GF-D8 (cell line): ENCODE data around the gene DISP3.
A peak's percentile ranks its signal among the peaks of the same experiment; 100 is the strongest.

Experiments used
- DNase-seq: peaks from one replicate; lab custom pipeline; 2025; lab: John Stamatoyannopoulos, UW

DISP3 gene

GRCh38 chr1:11478571-11479374 is at the start of gene DISP3:
DISP3 (plus strand) TSS chr1:11479155; CDS start chr1:11500993, 21,838 bp downstream.
- peak; percentile 26 for DNase-seq

- no peak for DNase-seq
Measured at GRCh38 chr1:11429226-11429625, 49.7 kb upstream of the DISP3 start.

DNA sequence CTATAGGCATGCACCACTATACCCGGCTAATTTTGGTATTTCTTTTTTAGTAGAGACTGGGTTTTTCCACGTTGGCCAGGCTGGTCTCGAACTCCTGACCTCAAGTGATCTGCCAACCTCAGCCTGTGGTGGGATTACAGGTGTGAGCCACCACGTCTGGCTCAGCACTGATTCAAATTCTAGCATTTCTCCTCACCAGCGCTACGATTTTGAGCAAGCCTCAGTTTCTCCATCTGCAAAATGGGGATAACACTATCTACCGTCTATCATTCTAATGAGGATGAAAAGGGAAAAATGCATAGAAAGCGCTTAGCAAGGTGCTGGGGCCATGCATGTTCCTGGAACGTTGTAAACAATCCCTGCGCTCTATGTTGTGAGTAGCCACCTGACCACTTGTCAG is 49.0 kb upstream of the DISP3 start:
- no peak for DNase-seq

GRCh38 chr1:11431941-11432507 is 46.9 kb upstream of the DISP3 start:
- no peak for DNase-seq

GRCh38 chr1:11432526-11432925 is 46.4 kb upstream of the DISP3 start:
- DNase-seq, result no peak

GRCh38 chr1:11434501-11434900 is 44.5 kb upstream of the DISP3 start:
- no peak for DNase-seq

- DNase-seq, result no peak
Measured at GRCh38 chr1:11434926-11435325, 44.0 kb upstream of the DISP3 start.

DNA sequence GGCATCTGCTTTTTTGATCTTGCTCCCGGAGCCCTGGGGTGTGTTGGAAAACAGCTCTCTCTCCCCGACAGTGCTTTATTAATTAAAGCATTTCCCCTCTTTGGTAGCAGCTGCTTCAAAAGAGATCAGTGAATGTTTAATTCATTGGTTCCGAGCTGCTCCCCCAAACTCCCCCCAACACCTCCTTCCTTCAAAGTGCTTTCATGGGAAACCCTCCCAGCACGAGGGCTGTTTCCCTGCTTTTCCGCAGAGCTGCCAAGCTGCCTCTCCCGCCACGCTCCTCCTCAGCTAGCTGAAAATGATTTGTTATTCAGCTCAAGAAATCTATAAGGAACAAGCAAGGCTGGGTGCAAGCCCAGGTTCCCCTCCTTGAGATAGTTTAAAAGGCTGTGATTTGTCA is 40.0 kb upstream of the DISP3 start:
- DNase-seq, result no peak

GRCh38 chr1:11441211-11441952 is 37.6 kb upstream of the DISP3 start:
- no peak for DNase-seq

DNA sequence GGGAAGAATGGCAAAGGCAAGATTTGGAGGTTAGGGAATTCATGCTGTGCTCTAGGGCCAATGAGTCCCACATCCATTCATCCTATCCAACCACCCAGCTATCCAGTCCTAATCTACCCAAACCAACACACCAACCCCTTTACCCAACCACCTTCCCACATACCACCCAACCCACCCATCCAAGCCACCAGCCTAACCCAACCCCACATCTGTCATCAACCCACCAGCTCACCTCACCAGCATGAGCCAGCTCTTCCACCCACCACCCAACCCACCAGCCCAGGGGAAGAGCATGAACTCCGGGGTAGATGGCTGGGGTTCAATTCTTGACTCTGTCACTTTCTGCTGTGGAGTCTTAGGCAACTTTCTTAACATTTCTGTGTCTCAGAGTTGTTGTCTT is 35.9 kb upstream of the DISP3 start:
- no peak for DNase-seq

DNA sequence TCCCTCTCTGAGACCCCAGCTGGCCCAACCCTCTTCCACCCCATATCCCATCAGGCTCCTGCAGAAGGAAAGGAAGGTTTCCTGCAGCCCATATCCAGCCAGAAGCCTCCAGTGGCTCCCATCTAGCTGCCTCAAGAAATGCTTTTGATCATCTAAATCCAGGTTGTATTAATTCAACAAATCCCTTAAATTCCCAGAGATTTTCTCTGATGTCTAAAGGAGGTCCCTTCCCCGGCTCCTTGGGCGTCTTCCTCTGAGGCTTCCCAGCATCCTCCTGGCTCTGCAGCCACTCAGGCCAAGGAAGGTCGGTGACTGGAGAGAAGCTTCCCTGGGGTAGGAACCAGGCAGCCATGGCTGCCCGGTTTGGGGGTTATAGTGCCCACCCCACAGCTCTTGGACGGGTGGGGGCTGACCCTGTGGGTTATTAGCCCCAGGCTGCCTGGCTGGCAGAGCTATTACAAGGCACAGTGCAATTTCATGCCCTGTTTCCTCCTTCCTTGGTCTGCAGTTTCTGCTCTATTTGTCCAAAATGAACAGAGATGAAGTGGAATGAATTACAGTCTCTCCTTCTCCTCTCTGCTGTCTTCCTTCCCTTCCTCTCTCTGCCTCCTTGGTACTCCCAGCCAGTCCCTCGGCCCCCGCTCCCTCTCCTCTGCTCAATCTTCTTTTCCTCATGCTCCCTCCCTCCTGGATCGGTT is 34.8 kb upstream of the DISP3 start:
- DNase-seq, result no peak

DNA sequence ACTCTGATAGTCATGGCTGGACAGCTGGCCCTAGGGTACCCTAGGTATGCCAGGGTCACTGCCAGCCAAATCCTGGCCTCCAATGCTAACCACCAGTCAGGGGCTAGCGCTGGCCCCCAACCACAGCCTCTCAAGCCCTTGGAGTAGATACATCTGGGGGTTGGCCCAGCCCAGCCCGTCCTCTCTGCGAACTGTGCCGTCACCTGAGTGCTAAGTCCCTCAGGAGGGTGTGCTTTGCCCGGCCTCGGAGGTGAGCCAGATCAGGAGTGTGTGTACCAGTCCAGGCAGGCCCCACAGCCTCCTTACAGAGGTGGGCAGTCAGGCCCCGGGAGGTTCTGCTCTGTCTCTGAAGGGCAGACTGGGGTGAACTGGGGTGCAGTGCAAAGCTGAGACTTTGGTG is 34.0 kb upstream of the DISP3 start:
- no peak for DNase-seq

DNA sequence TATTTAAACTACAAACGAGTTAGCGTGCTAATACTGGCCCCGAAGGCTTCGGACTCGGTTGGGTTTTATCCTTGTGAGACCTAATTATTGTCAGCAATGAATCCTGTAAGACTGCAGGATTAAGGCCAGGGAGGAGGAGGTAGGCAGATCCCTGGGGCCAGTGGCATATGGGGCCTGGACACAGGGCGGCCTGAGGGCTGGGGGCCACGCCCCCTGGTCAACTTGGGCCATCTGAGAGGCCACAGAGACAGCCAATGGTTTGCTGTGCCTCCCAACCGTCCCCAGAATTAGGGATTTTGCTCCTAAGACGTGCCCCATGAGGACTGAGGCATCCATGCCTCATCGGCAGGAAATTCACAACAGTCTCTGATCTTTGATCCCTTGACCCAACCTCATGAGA is 31.1 kb upstream of the DISP3 start:
- no peak for DNase-seq

DNA sequence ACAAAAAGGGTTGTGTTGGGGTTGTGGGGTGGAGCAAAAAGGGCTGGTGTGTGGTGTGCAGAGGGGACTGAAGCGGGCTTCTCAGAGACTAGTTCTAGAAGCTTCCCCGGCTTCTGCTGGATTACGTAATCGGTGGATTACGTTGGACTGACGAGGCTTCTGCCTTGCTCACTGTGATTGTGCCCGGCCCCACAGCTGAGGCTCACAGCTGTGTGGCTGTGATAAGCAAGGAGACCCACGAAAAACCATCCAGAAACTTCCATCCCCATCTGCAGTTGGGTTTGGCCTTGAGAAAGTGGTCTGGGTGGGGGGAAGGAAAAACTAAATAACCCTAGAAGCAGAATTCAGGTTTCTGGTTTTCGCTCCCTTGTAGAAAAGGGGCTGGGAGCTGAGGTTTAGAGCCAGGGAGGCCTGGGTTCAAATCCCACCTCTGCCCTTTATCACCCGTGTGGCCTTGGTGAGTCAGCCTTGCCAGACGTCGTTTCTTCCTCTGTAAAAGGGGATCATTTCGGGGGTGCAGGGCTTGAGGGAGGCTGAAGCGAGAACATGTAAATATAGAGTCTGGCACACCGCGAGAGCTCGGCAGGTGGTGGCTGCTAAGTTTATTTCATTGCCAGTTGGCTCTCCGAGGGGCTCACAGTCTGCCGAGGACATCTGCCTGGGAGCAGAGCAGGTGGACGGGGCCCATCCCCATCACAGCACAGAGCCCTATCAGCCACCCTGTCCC is 30.4 kb upstream of the DISP3 start:
- no peak for DNase-seq

DNA sequence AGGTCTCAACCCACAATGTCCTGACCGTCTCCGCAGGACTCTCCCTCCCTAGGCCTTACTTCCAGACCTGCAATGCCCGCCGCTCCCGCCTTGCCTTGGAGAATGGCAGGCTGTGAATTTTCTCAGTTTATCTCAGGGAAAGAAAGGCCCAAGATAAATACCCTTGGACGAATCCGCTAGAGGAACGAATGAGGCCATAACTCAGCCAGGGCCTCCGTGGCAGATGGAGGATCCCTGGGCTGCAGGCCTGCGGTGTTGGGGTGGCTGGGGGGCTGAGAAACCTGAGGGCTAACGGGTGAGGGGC is 29.9 kb upstream of the DISP3 start:
- no peak for DNase-seq

- no peak for DNase-seq
Measured at GRCh38 chr1:11450310-11450709, 28.6 kb upstream of the DISP3 start.

- no peak for DNase-seq
Measured at GRCh38 chr1:11453742-11454491, 25.0 kb upstream of the DISP3 start.

DNA sequence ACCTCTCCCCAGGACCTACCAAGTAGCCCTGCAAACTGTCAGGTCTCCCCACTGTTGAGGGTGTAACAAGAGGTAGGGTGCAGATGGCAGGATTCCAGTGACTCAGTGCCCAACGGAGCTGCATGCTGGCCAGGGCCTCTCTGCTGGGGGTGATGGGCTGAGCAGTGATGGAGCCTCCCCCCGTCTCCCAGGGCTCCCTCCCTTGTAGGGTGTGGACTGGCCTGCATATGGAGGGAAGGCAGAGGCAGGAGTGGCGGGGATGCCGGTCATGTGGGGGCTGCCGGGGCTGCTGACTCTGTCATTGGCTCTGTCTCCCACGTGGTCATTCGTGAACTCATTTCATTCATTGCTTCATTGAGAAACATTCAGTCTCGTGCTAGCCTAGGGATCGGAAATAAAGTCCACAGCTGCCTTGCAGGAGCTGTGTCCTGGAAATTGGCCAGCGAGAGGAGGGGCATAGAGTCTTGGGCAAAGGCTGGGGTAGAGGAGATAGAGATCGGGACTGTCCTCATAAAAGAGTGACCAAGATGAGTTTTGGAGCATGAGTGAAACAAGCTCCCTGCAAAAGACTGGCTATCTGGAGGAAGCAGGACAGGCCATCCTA is 22.9 kb upstream of the DISP3 start:
- DNase-seq, result no peak

GRCh38 chr1:11456965-11457364 is 22.0 kb upstream of the DISP3 start:
- no peak for DNase-seq

DNA sequence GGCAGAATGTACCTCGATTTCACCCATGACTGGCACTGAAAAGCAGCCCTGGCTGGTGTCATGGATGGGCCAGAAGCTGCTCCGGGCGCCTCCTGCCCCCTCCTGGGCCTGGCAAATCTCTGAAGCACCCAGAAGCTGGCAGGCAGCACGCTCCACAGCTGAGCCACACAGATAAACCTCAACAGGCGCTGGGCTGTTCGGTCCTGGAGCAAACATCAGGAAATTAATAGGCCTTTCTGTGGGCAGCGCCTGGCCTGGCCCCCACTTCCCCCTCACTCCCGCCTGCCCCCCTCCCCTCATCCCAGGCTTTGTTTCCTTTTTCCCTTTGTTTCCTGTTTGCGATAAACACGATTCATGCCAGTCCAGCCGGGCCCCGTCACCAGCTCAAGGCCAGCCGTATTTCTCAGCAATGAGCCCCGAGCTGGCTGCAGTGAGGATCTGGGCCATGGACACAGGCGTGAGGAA is 20.1 kb upstream of the DISP3 start:
- DNase-seq, result no peak
